D721Med (cell line): ENCODE results near the gene KLHDC7B.
A peak's percentile ranks its signal among the peaks of the same experiment; 100 is the strongest.

ENCODE experiments used
- DNase-seq: peaks from one replicate; pipeline ENCODE4 v3.0.0; 2011; ENCODE audit warnings: low spot score; ENCODE audit not compliant: insufficient read length
- FAIRE-seq: peaks from 2 replicates; lab custom pipeline; 2011; peaks lifted over from hg19 to GRCh38; lab: Jason Lieb, UNC
- CTCF ChIP-seq: IDR thresholded peaks from 2 replicates; pipeline ENCODE4 v1.5.1; 2012; ENCODE audit warnings: mild to moderate bottlenecking, control low read depth; ENCODE audit not compliant: insufficient read depth; ENCODE audit errors: missing control alignments

The KLHDC7B gene

GRCh38 chr22:50577987-50578775 is 32.5 kb downstream of the KLHDC7B start, which contains the start of gene CPT1B:
CPT1B (minus strand) TSS chr22:50578427; CDS start chr22:50577915, 512 bp downstream.
- DNase-seq = no peak
- FAIRE-seq = no peak
- no peak for TF ChIP-seq CTCF

GRCh38 chr22:50578776-50579310 is 33.1 kb downstream of the KLHDC7B start:
- no peak for DNase-seq
- no peak for TF ChIP-seq CTCF
- no peak for FAIRE-seq

GRCh38 chr22:50579752-50580151 is 34.1 kb downstream of the KLHDC7B start:
- DNase-seq = no peak
- TF ChIP-seq CTCF = no peak
- no peak for FAIRE-seq

- DNase-seq = no peak
- no peak for FAIRE-seq
- no peak for TF ChIP-seq CTCF
Measured at GRCh38 chr22:50581031-50581949, 35.6 kb downstream of the KLHDC7B start.

- FAIRE-seq (no peak), DNase-seq (no peak)
- TF ChIP-seq CTCF = no peak
Measured at GRCh38 chr22:50581950-50582492, 36.3 kb downstream of the KLHDC7B start.

GRCh38 chr22:50582493-50583293 is 37.0 kb downstream of the KLHDC7B start, which contains the start of gene CHKB:
CHKB (minus strand) TSS chr22:50582849; CDS start chr22:50582781, 68 bp downstream.
- FAIRE-seq (no peak), DNase-seq (peak; percentile 77)
- no peak for TF ChIP-seq CTCF
